GM12878 (cell line): ENCODE data around the gene MYO18B. TPM values are rescaled to one million over a fixed set of nuclear protein-coding genes. Genes with fewer than 3 reads are reported as not detected.

Source experiments
- ATAC-seq: fragments of 200-7000 bp; cut with Tn5 transposase; 3 replicates; pipeline ENCODE4 v1.9.1; 2020; ENCODE audit warnings: mild to moderate bottlenecking, moderate library complexity
- BruUV-seq: library from RNA; stranded (reverse); fragments of 400-500 nt; replicated peaks from 2 replicates; lab custom pipeline; 2021; lab: Mats Ljungman, UMichigan
- CTCF ChIA-PET: fragments of 300-600 bp; sonication (Branson Sonifier 250); formaldehyde crosslinking; extraction: SDS; loops from one replicate; lab custom pipeline; 2021; ENCODE audit warnings: inconsistent platforms; lab: Yijun Ruan, JAX
- POLR2A ChIA-PET: fragments of 350-600 bp; formaldehyde crosslinking; extraction: SDS; loops from one replicate; lab custom pipeline; 2021; ENCODE audit warnings: inconsistent platforms; lab: Charles Lee
- RAD21 ChIA-PET: fragments of 300-600 bp; sonication (Branson Sonifier 250); formaldehyde crosslinking; loops from one replicate; lab custom pipeline; 2023; ENCODE audit warnings: antibody characterized with exemption; ENCODE audit not compliant: unreplicated experiment; lab: Charles Lee
- SMC1A ChIA-PET: fragments of 300-600 bp; sonication (Branson Sonifier 250); formaldehyde crosslinking; loops from one replicate; lab custom pipeline; 2023; ENCODE audit not compliant: unreplicated experiment, uncharacterized antibody; lab: Charles Lee
- DNase-seq: peaks from one replicate; pipeline ENCODE4 v3.0.0-alpha.2; 2011; ENCODE audit warnings: low read depth, low spot score
- FAIRE-seq: peaks from 3 replicates; lab custom pipeline; 2011; peaks lifted over from hg19 to GRCh38; lab: Jason Lieb, UNC
- H2AFZ ChIP-seq: 2 replicates; pipeline ENCODE4 v1.6.0; 2011; ENCODE audit warnings: low read depth, low read length, control low read depth; ENCODE audit not compliant: control insufficient read depth
- H3K27ac ChIP-seq: 2 replicates; pipeline ENCODE4 v1.5.1; 2011; ENCODE audit warnings: control low read depth; ENCODE audit not compliant: control insufficient read depth, insufficient read depth
- H3K27me3 ChIP-seq, 2 experiments: replicated peaks in 1 of 2; 2 replicates each; pipeline versions ENCODE4 v1.6.0 to v1.6.1; 2011; ENCODE audit warnings: low read length in 1 of 2; ENCODE audit not compliant: control insufficient read depth in 2 of 2, insufficient read depth in 2 of 2
- H3K36me3 ChIP-seq, 2 experiments: 2 replicates each; pipeline ENCODE4 v1.5.1; 2011; ENCODE audit warnings: low read length in 1 of 2; ENCODE audit not compliant: control insufficient read depth in 2 of 2, insufficient read depth in 2 of 2
- H3K4me1 ChIP-seq: 2 replicates; pipeline ENCODE4 v1.6.1; 2011; ENCODE audit warnings: mild to moderate bottlenecking, low read length, moderate library complexity, mixed read lengths; ENCODE audit not compliant: control insufficient read depth, insufficient read depth
- H3K4me2 ChIP-seq: 2 replicates; pipeline ENCODE4 v1.6.0; 2011; ENCODE audit warnings: control low read depth; ENCODE audit not compliant: control insufficient read depth, insufficient read depth
- H3K4me3 ChIP-seq: fragments of 200-600 bp; sonication (generic); 2 replicates; pipeline ENCODE4 v1.5.1; 2016
- H3K79me2 ChIP-seq: 2 replicates; pipeline ENCODE4 v1.6.0; 2011; ENCODE audit warnings: low read length; ENCODE audit not compliant: control insufficient read depth, insufficient read depth
- H3K9ac ChIP-seq: 2 replicates; pipeline ENCODE4 v1.8.0; 2011; ENCODE audit warnings: low read length, control low read depth, mixed read lengths; ENCODE audit not compliant: control insufficient read depth, insufficient read depth
- H3K9me3 ChIP-seq: replicated peaks from 3 replicates; pipeline ENCODE4 v1.5.1; 2011; ENCODE audit warnings: mild to moderate bottlenecking, low read length; ENCODE audit not compliant: control insufficient read depth, insufficient read depth
- H4K20me1 ChIP-seq: 2 replicates; pipeline ENCODE4 v1.6.0; 2011; ENCODE audit not compliant: control insufficient read depth, insufficient read depth
- IRF3 ChIP-seq: fragments of 450-650 bp; IDR thresholded peaks from 2 replicates; pipeline ENCODE4 v1.6.1; 2014; ENCODE audit warnings: mild to moderate bottlenecking
- KDM1A ChIP-seq: fragments of 200-600 bp; sonication (generic); IDR thresholded peaks from 2 replicates; pipeline ENCODE4 v1.6.1; 2016; ENCODE audit warnings: borderline replicate concordance
- SREBF2 ChIP-seq: IDR thresholded peaks from 2 replicates; pipeline ENCODE4 v1.6.1; 2012; ENCODE audit warnings: mild to moderate bottlenecking, low read length
- TAF1 ChIP-seq: IDR thresholded peaks from 2 replicates; pipeline ENCODE4 v1.6.1; 2011; ENCODE audit warnings: mild to moderate bottlenecking, low read depth, low read length, borderline replicate concordance
- ZBED1 ChIP-seq: IDR thresholded peaks from 2 replicates; pipeline ENCODE4 v1.6.1; 2016; ENCODE audit warnings: borderline replicate concordance
- ZBTB40 ChIP-seq: fragments of 450-650 bp; IDR thresholded peaks from 2 replicates; pipeline ENCODE4 v1.6.1; 2016; ENCODE audit warnings: mild to moderate bottlenecking, moderate library complexity, borderline replicate concordance
- ZNF384 ChIP-seq: IDR thresholded peaks from 2 replicates; pipeline ENCODE4 v1.6.1; 2012; ENCODE audit warnings: low read depth, mild to moderate bottlenecking, low read length, improper control_type of control experiment, borderline replicate concordance
- WGBS: methylation state at CpG from one replicate; pipeline ENCODE4 v1.1.6; 2016; ENCODE audit warnings: low lambda C conversion rate; ENCODE audit not compliant: insufficient replicate concordance, insufficient coverage; ENCODE audit errors: missing lambda C conversion rate; 5-methylcytosine and 5-hydroxymethylcytosine counted together
- in situ Hi-C: fragments of 300-500 bp; cut with MboI; formaldehyde crosslinking; loops from 9 replicates; pipeline ENCODE4 v1.14.3; 2018; ENCODE audit warnings: mixed read lengths
- intact Hi-C: fragments of 100-400 bp; cut with micrococcal nuclease; formaldehyde crosslinking; loops from one replicate; pipeline ENCODE4 v1.14.2; 2022; ENCODE audit not compliant: unreplicated experiment
- polyA plus RNA-seq, 11 experiments: library from polyadenylated mRNA; depleted of rRNA in 4 of 11; unstranded in 6 of 11; stranded (reverse) in 5 of 11; fragments of >200 nt; fragmentation: Nextera tagmentation in 4 of 11; fragmentation: Illumina TruSeq in 1 of 11; extraction: Ambion mirVana in 4 of 11; extraction: Trizol in 1 of 11; gene quantifications; 1 replicate in 1 of 11; 2 replicates in 10 of 11; pipeline versions ENCODE4 v1.2.1 to v1.2.3, GENCODE V29; 2011 to 2016; ENCODE audit warnings: inconsistent platforms in 2 of 11, missing spikeins in 2 of 11, low read depth in 1 of 11
- total RNA-seq, 4 experiments: library from RNA; depleted of rRNA in 3 of 4; stranded (reverse); fragments of >200 nt in 3 of 4; fragmentation: Illumina TruSeq in 1 of 4; extraction: Trizol in 1 of 4; gene quantifications; 2 replicates each; pipeline versions ENCODE4 v1.2.1 to v1.2.3, GENCODE V29; 2013 to 2021

MYO18B gene
- total and polyA plus RNA-seq, 10 of the 15 experiments (the other 5 are each of a cell fraction or from before 2014, with no cell fraction given) = 0.05 to 2.1 (median 0.51) TPM; not detected in 1

- ChIA-PET RAD21 (no interaction called here), POLR2A (no interaction called here), SMC1A (no interaction called here)
- WGBS = 0% methylated on average over 2 of the region's 2 CpGs
- intact Hi-C loops = no loop called here
- ATAC-seq (no peak), DNase-seq (no peak), FAIRE-seq (no peak)
- no peaks in the 10 kb centered on the region for H3K79me2 ChIP-seq
- H3K4me2 ChIP-seq = no peak overlapping the region
- H3K9ac ChIP-seq = no peak overlapping the region
- no peak overlapping the region for H2AFZ ChIP-seq
- TF ChIP-seq SREBF2 = no peak
- no peak for TF ChIP-seq KDM1A
- no peak for TF ChIP-seq ZBED1
- no peak for TF ChIP-seq ZNF384
- TF ChIP-seq ZBTB40 = no peak
- TF ChIP-seq IRF3 = no peak
- no peak for TF ChIP-seq TAF1
- TF ChIP-seq, all 136 proteins: peak for 0
- in situ Hi-C loops = no loop called here
- Histone ChIP-seq H3K4me1 (no peaks in the 10 kb centered on the region), H3K27me3 (no peaks in the 10 kb centered on the region), H3K4me3 (no peak overlapping the region), H4K20me1 (no peaks in the 10 kb centered on the region), H3K9me3 (no peaks in the 10 kb centered on the region), H3K27ac (no peak overlapping the region), H3K36me3 (no peaks in the 10 kb centered on the region)
- BruUV-seq = no TSS peak
- CTCF ChIA-PET = no interaction called here
These were observed 301.0 kb downstream of the MYO18B start for GRCh38 chr22:26043031-26043430.
